ENCODE results near the gene WFDC9.
"Not testable (repeated sequence)": the region's sequence is repeated elsewhere in the genome, so short reads cannot be mapped to it uniquely, and the experiment has no call there.

The WFDC9 gene

GRCh38 chr20:45589725-45590124 is 41.4 kb downstream of the WFDC9 start:
- no peak for DNase-seq

GRCh38 chr20:45588800-45589199 is 42.3 kb downstream of the WFDC9 start:
- no peak for DNase-seq

GRCh38 chr20:45585986-45586385 is 45.1 kb downstream of the WFDC9 start:
- DNase-seq, result not testable (repeated sequence)

DNA sequence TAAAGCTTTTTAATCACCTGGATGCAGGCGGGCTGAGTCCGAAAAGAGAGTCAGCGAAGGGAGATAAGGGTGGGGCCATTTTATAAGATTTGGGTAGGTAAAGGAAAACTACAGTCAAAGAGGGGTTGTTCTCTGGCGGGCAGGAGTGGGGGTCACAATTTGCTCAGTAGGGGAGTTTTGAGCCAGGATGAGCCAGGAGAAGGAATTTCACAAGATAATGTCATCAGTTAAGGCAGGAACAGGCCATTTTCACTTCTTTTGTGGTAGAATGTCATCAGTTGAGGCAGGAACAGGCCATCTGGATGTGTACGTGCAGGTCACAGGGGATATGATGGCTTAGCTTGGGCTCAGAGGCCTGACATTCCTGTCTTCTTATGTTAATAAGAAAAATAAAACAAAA is 46.8 kb downstream of the WFDC9 start:
- DNase-seq, result not testable (repeated sequence)

GRCh38 chr20:45583502-45583901 is 47.6 kb downstream of the WFDC9 start:
- DNase-seq, result no peak

GRCh38 chr20:45581702-45582101 is 49.4 kb downstream of the WFDC9 start:
- DNase-seq, result no peak

- no peak for DNase-seq
Observed at GRCh38 chr20:45579184-45579583, 51.9 kb downstream of the WFDC9 start, which contains the start of gene WFDC8. Gene WFDC8, minus strand, starts transcription at chr20:45579284. Its CDS starts 37 bp downstream, at chr20:45579247.

DNA sequence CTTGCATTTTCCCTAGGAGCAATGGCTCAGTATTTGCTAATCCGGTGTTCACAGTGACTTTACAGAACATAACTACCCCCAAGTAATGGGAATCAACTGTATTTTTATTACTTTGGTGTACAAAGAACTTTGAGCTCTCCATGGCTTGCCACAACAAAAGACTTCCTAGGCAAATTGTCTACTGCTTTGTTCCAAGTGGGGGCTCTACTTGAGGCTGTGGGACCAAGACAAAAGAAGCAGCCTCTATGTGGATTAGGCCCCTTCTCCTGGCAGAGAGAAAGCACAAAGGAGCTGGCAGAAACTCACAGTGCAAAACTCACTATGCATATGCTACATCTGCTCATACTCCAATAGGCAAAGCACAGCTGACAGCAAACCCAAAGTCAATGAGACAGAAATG is 52.9 kb downstream of the WFDC9 start:
- no peak for DNase-seq

GRCh38 chr20:45576995-45577394 is 54.1 kb downstream of the WFDC9 start:
- no peak for DNase-seq

DNA sequence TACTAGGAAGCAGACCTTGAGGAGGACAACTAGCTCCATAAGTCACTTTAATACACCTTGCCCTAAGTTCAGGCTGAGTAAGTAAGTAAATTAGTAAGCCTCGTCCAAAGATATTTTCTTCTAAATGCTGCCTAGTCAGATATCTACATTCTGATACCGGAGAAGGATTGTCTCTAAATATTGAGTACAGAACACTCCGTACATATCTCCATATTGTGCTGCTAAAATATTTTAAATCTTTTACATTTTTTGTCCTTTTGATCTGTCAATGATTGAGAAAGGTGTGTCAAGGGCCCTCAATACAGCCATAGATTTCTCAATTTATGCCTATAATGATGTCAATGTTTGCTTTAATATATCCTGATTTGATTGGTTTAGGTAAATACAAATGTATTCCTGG is 55.2 kb downstream of the WFDC9 start:
- no peak for DNase-seq

DNA sequence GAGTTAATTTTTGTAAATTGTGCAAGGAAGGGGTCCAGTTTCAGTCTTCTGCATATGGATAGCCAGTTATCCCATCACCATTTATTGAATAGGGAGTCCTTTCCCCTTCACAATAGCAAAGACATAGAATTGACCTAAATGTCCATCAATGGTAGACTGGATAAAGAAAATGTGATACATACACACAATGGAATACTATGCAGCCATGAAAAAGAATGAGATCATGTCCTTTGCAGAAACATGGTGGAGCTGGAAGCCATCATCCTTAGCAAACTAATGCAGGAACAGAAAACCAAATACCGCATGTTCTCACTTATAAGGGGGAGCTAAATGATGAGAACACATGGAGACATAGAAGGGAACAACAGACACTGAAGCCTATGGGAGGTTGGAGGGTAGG is 61.4 kb downstream of the WFDC9 start:
- DNase-seq, result not testable (repeated sequence)

DNA sequence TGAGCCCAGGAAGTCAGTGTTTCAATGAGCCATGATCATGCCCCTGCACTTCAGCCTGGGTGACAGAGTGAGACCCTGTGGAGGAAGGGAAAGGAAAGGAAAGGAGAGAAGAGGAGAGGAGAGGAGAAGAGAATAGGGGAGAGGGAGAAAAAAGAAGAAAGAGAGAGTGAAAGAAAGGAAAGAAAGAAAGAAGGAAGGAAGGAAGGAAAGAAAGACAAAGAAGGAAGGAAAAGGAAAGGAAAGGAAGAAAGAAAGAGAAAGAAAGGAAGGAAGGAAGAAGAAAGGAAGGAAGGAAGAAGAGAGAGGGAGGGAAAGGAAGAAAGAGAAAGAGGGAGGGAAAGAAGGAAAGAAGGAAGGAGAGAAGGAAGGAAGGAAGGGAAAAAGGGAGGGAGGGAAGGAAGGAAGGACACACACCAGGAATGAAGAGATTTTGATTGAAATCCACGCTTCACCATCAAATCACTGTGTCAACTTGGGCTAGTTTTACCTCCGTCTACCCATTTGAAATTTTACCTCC is 66.3 kb downstream of the WFDC9 start:
- DNase-seq, result no peak
